GF-D8 (cell line): ENCODE data around the gene EIF2S3.
A peak's percentile ranks its signal among the peaks of the same experiment; 100 is the strongest.
"Not testable (repeated sequence)": the region's sequence is repeated elsewhere in the genome, so short reads cannot be mapped to it uniquely, and the experiment has no call there.

Experiments used
- DNase-seq: peaks from one replicate; lab custom pipeline; 2025; lab: John Stamatoyannopoulos, UW

The EIF2S3 gene

DNA sequence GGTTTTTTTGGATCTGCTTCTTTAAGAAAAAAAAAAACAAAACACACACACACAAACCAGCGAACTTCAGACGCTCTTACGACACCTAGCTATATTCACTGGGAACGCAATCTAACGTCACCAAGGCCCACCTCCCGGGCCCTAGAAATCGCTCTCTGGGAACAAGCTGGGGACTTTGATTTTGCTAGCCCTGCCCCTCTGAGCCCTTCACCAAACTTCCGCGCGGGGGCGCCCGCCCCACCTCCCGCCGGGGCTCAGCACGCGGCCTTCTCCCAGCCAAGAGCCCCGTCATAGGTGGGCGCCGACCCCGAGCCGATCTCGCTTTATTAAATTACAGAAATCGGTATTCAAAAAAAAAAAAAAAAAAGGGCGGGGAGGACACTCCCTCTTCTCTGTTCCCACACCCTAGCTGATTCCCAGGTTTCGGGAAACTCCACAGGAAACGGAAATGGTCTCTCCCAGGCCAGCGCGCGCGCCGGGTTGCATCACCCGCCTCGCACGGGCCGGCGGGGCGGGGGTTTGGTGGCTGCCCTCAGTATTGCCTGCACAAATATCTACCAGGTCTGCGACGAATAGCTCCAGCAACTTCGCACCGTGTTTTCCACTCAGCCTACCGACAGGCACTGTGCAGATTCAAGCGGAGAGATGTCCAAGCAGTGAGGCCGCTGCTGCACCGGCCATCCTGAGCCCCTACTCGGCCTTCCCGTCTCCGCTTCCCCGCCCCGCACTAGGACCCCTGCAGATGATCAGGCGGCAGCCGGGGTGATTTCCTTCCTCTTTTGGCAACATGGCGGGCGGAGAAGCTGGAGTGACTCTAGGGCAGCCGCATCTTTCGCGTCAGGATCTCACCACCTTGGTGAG, at the start of gene EIF2S3:
Gene EIF2S3 (plus strand): TSS at position 775 of the 861 bp plus-strand sequence. CDS start 13 bp downstream, at position 788.
- DNase-seq: peak; percentile 88

DNA sequence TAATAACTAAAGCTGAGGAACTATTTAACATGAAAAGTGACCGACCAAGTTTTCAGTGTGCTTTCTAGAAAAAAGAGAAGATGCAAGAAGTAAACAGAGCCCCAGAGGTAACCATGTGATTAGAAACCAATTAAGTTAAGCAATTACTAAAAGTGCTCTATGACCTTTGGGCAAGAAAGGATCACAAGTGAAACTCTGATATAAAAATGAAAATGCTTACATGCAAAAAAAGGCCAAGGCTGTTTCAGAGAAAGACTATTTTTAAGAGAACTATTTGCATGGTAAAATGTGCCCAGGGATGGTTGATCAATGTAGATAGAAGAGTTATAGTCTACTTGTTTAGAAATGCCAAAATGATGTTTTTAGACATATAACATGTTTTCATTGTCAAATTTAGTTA, 49.7 kb upstream of the EIF2S3 start:
- DNase-seq: no peak

DNA sequence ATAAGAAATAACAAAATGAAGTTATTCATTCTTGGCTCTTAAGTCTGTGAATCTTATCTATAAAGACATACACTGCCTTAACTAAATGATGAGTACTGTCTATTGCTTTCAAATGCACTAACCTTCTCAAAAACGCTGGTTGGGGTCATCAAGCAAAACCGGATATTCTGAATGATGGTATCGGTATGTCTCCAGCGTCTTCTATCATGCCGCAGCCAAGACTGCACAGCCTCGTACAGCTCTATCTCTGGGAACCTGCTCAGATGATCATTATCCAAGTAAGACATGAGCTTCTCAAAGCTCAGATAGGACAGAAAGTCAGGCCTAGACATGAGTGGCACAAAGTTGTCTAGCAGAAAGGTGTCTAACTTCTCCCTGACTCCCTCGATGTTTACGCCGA, 48.9 kb upstream of the EIF2S3 start:
- no peak for DNase-seq

DNA sequence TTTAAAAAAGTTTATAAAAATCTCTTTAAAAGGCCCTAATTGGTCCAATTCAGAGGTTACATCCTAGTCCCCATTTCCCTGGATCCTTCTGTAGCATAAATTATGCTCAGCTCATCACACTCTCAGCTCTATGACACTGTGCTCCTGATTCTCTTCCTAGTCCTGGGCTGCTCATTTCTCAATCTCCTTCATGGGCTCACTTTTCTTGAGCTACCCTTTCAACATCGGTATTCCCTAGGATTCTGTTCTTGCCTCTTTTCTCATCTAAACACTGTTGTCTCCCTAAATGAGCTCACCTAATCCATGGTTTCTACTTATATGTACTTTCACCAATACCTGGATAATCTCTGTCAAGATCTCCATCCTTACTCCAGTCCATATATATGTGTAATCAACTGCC, 42.5 kb upstream of the EIF2S3 start:
- no peak for DNase-seq

DNA sequence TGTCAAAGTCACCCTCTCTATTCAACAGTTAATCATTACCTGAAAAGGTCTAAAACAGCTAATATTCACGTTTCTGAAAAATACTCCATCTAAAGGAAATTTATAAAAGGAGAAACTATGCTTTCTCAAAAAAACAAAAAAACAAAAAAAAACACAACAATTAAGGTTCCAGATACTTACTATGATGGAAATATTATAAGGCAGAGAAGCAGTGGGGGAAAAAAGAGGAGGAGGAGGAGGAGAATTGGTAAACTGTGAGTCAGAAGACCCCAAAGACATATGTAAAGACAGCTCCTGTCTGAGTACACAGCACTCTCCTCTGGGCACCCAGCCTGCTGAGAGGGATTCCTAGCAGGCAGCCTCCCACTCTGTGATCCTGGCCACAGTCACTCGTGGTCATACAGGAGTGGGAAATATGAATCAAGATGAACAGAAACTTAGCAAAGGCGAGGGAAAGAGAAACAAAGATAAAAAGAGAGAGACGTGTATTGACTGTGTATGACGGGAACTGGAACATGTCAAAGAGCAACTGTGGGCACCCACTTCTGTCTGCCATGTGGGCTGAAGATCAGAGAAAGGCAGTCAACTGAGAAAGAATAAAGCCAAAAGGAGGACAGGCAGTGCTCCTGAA, 40.3 kb upstream of the EIF2S3 start:
- no peak for DNase-seq

DNA sequence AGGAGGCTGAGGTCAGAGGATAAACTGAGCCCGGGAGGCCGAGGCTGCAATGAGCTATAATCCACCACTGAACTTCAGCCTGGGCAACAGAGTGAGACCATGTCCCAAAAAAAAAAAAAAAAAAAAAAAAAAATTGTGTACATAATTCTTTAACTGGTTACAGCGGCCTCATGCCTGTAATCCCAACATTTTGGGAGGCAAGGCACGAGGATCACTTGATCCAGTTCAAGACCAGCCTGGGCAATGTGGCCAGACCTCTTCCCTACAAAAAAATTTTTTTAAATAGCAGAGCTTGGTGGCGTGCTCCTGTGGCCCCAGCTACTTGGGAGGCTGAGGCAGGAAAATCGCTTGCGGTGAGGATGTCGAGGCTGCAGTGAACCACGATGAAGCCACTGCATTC, 37.1 kb upstream of the EIF2S3 start:
- no peak for DNase-seq

DNA sequence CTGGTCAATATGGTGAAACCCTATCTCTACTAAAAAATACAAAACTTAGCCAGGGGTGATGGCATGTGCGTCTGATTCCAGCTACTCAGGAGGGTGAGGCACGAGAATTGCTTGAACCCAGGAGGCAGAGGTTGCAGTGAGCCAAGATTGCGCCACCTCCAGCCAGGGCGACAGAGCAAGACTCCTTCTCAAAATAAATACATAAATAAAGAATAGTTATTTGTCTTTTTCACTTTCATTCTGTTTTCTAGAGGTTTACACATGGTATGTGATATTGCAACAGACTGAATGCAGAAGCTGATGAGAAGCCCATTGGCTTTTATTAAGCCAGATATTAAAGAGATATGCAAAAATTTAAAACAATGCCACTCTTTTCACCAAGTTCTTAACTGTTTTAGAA, 35.9 kb upstream of the EIF2S3 start:
- DNase-seq: no peak

DNA sequence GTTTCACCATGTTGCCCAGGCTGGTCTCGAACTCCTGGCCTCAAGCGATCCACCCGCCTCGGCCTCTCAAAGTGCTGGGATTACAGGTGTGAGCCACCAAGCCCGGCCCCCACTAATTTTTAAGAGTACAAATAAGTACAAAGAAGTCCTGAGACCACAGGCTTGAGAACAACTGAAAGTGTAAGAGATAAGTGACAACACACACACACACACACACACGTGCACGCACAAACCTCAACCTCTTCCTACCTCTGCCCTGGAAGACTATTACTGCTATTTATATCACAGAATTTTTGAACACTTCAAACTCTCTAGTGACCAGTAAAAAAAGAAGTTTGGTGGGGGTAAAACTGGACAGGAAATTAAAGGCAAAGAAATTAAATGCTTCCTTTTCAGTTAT, 35.3 kb upstream of the EIF2S3 start:
- DNase-seq: no peak

DNA sequence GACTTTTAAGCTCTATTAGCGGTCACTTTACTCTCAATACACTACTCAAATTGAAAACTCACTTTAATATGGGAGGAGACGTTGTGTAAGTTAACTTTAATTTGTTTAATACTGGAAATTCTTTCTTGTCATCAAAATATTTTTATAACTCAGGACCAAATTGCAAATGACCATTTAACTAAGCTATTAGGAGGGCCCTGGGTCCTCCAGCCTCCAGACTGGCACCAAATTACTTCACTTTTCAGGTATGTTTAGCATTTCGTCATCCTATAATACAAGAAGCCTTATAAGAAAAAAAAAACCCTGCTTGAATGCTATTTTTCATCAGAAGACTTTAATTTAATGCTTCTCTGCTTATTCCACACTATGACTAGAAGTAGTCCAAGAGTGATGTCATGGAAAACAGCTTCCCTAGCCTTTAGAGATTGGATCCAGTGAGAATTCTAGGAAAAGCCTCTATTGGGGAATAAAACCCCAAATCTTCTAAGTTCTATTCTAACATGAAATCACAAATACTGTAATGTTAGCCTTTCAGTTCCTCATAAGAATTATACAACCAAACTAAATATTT, 34.4 kb upstream of the EIF2S3 start:
- no peak for DNase-seq

DNA sequence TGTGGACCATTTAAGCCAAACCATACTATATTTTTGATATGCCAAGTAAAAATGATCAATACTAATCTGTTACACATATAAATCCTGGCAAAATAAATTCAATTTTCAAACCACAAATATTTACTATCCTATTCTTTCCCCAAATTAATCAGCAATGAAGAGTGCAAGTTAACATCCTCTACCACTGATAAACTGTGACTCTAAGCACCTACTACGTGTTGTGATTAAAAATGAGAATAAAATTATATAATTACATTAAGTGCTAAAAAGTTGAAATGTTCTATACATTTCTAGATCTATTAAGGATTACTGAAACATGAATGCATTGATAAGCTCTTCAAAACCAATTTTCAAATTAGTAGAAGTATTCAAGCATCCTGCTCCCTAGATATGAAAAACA, 31.2 kb upstream of the EIF2S3 start:
- no peak for DNase-seq

DNA sequence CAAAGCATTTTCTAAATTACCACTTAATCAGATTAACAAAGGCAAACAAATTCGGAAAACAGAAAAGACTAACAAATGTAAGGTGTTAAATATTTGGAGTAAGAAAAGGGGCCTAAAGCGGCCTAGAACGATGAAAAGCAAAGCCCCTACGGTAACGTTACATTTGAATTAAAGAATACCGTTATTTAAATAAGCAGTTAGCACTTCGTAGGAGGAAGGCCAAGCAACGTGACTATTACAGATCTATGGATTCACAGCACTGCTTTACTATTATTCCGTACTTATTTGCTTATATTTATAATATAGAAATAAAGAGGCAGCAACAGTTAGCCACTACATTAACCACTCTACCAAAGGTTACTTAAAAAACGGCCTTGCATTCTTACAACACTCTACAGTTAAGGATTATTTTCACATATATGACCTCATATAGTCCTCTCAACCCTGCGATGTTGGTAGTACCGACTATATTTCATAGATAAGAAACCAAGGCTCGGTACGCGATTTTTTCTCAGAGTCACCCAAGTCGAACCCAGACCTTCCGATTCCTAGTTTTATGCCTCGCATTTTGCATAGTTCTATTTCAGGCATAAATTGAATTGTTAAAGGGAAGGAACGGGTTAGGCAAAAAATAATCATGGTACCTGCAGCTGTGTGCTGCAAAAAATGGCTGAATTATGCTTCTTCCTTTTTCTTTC, 30.6 kb upstream of the EIF2S3 start:
- DNase-seq: peak; percentile 34

DNA sequence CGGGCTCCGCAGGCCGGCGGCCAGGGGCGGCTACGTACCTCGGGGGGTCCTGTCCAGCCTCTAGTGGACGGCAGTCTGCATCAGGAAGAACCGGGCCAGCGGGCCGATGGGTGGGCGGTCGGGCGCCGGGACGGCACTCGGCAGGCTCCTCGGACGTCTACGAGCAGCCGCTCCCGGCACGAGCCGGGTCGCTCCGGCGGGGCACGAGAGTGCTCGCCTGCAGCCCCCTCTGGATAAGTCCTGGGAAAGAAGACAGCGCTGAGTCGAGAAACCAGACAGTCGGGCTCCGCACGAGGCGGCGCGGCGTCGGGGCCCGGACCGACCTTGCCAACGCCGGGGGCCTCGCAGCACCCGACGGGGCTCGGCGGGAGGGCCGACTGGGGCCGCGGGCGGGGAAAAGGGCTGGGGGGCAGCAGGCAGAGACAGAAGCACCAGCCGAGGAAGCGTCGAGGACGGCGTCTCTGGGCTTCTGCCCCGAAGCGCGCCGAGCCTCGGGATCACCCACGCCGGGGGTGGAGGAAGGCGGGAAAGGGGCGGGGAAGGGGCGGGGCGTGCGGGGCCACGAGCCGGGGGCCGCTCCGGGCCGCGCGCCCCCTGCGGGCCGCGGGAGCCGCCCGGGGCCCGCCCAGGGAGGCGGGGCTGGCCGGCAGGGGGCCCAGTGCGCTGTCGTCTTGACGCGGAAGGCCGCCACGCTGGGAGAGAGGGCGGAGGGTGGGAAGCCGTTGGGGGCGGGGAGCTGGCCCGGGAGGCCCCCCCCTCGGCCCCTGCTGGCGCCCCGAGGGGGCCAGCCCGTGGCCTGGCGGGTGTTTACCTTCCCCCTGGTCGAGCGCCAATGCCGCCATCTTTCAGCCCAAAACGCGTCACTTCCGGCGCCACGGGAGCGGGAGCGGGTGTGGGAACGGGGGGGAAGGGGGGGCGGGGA, 29.7 kb upstream of the EIF2S3 start:
- peak; percentile 59 for DNase-seq

DNA sequence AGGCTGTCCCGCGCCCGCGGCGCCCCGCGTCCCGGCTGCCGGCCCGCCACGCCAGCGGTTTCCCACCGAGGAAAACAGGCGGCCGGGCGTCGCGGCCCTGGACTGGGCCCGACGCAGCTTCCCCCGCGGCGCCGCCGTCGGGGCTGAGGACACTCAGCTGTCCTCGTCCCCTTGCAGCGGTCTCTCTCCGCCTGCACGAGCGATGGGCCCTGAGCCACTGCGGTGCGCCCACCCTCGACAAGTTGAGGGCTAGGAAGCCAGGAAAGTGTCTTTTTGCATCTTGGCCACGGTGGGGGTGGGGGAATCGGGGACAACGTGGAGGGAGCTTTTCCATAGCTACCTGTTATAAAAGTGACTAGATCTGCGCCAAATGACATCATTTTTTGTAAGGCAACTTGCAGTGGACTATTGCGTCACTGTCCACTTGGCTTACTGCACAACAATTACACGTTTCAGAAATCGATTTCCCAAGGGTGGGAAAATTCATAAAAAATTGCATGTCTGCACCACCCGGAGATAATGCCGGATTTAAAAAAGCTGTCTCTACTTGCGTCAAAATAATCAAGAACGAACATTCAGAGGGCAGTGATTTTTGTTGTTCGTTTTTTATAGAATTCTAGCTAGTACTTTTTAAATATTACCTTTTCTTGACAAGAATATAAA, 28.9 kb upstream of the EIF2S3 start:
- no peak for DNase-seq

DNA sequence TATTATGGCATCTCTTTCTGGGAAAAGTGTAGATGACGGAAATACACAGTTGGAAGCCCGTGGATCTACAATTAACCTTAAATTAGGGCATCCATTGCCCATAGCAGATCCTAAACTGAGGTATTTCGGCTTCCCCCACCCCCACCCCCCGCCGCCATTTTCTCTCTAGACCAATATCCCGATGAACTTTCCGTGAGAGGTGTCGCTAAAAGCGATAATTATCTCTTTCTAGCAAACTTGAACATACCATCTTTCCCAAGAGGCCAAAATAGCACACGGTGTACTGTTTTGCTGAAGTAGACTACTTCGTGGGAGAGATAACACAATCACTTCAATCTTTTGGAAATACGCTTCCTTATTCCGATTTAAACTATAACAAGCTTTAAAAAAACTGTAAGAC, 28.3 kb upstream of the EIF2S3 start:
- DNase-seq: no peak

DNA sequence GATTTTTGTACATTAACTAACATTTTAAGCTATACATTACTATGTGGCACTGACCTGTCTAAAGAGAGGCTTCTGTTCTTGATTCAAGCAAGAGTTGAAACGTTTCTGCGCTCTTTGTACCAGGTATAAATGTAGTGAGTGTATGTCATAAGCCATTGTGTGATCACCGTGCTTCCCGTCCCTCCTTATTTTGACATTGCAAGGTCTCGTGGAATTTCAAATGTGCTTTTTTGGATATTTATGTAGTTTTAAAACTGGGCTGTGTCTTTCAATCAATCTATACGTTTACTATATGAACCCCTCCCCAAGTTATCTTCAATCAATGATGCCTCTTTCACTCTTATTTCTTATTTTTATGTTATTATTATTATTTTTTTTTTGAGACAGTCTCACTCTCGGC, 27.7 kb upstream of the EIF2S3 start, which contains the start of gene KLHL15:
Gene KLHL15 (minus strand): TSS at position 101 of the 400 bp plus-strand sequence. CDS start 20,493 bp downstream, outside the sequence.
- no peak for DNase-seq

DNA sequence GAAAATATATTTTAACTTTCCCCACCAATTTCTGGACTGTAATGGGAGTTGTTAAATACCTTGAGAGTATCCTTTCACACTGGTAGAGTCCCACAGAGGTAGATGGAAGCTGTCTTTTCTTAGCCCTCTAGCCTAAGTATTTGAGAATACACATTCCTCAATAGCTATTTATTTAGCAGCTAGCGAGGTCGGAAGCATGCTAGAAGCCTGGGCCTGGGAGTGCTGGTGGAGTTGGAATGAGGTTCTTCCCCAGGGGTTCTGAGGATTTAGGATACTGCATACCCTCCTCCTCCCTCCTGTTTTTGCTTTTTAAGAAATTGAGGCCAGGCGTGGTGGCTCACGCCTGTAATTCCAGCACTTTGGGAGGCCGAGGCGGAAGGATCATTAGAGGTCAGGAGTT, 26.8 kb upstream of the EIF2S3 start:
- no peak for DNase-seq

DNA sequence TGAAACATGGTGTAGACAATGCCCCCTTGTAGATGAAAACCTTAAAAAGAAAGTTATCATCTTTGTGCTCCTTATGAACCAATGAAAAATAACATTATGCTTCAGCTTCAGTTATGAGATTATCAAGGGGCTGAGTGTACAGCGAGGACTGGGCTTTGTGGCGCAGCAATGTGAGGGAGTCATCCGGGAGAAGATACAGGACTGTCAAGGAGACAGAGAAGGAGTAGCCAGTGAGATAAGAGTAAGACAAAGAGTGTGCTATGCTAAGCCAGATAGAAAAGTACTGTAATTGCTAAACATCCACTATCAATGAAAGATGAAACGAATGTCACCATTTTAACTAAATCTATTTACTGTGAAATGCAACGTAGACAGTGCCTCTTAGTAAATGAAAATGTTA, 24.2 kb upstream of the EIF2S3 start:
- DNase-seq: no peak

DNA sequence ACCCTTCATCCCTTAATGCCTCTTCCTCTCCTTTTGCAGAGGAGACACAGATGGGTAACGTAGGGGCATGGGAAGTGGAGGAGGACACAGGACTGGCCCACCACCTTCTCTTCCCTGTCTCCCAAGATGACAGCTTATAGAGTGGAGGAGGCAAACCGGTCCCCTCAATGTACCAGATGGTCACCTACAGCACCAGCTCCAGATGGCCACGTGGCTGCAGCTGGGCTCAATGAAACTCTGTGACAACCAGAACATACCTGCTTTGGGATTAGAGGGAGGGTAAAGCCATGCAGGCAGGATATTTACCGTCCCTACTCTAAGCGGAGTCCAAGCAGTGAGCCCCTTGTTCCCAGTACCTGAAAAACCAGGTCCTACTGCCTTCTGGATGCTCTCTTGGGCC, 20.3 kb upstream of the EIF2S3 start:
- DNase-seq: no peak

DNA sequence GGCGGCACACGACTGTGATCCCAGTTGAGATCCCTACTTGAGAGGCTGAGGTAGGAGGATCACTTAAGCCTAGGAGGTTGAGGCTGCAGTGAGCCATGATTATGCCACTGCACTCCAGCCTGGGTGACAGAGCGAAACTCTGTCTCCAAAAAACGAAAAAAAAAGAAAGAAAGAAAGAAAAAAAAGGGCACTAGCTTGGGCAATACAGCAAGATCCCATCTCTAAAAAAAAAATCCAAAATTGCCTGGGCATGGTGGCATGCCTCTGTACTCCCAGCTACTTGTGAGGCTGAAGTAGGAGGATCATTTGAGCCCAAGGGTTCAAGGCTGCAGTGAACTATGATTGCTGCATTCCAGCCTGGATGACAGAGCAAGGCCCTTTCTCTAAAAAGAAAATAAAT, 17.0 kb upstream of the EIF2S3 start:
- DNase-seq: no peak

DNA sequence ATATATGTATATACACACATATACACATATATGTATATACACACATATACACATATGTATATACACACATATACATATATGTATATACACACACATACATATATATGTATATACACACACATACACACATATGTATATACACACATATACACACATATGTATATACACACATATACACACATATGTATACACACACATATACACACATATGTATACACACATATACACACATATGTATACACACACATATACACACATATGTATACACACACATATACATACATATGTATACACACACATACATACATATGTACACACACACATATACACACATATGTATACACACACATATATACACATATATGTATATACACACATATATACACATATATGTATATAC, 8.7 kb upstream of the EIF2S3 start:
- DNase-seq: not testable (repeated sequence)

DNA sequence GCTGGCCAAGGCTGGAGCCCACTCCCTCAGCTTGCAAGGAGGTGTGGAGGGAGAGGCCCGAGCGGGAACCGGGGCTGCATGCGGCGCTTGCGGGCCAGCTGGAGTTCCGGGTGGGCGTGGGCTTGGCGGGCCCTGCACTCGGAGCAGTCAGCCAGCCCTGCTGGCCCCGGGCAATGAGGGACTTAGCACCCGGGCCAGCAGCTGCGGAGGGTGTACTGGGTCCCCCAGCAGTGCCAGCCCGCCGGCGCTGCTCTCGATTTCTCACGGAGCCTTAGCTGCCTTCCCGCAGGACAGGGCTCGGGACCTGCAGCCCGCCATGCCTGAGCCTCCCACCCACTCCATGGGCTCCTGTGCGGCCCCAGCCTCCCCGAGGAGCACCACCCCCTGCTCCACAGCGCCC, 5.1 kb upstream of the EIF2S3 start:
- not testable (repeated sequence) for DNase-seq
